Tibial artery (tissue), 4 donors: ENCODE measurements around the gene TSHZ2.

Experiments
- DNase-seq, 2 donors: peaks; one replicate each; pipeline ENCODE4 v3.0.0-alpha.2; 2019
- H3K27ac ChIP-seq, 2 donors: fragments of 200-600 bp; sonication (generic) in 1 of 2; 1 replicate in 1 of 2; 2 replicates in 1 of 2; pipeline ENCODE4 v1.5.1; 2018 to 2019; ENCODE audit warnings: mild to moderate bottlenecking in 1 of 2
- H3K27me3 ChIP-seq, 2 donors: fragments of 200-600 bp; sonication (generic) in 1 of 2; one replicate each; pipeline versions ENCODE4 v1.5.1 to v1.6.0; 2016 to 2019
- H3K36me3 ChIP-seq, 3 donors: fragments of 200-600 bp; sonication (generic) in 2 of 3; one replicate each; pipeline ENCODE4 v1.5.1; 2016 to 2019; ENCODE audit warnings: mild to moderate bottlenecking in 2 of 3
- H3K4me1 ChIP-seq, 4 donors: fragments of 200-600 bp; sonication (generic) in 2 of 4; 1 replicate in 3 of 4; 2 replicates in 1 of 4; pipeline ENCODE4 v1.5.1; 2016 to 2019
- H3K4me3 ChIP-seq, 2 donors: fragments of 200-600 bp; sonication (generic) in 1 of 2; 1 replicate in 1 of 2; 2 replicates in 1 of 2; pipeline ENCODE4 v1.5.1; 2018 to 2019; ENCODE audit warnings: mild to moderate bottlenecking in 2 of 2
- H3K9me3 ChIP-seq, 3 donors: fragments of 200-600 bp; sonication (generic) in 1 of 3; one replicate each; pipeline ENCODE4 v1.5.1; 2016 to 2019
- CTCF ChIP-seq, 2 experiments: fragments of 200-600 bp in 1 of 2; fragments of 450-650 bp in 1 of 2; IDR thresholded peaks; one replicate each; pipeline ENCODE4 v1.5.1; 2017 to 2019; ENCODE audit warnings: antibody characterized with exemption in 2 of 2, mild to moderate bottlenecking in 1 of 2, moderate library complexity in 1 of 2
- intact Hi-C: fragments of 100-400 bp; cut with DNase I; formaldehyde crosslinking; loops from one replicate; pipeline ENCODE4 v1.15.0; 2023; ENCODE audit warnings: low total_unique reads

The TSHZ2 gene

GRCh38 chr20:53448426-53448825 is 476.3 kb downstream of the TSHZ2 start:
- intact Hi-C loops: no loop called here
- no peak for TF ChIP-seq CTCF (IDR thresholded peaks at IDR 0.05)
- Histone ChIP-seq H3K9me3 (peaks cover 0 to 10% (median 0%) of the 10 kb centered on the region in 3 donors), H3K4me1 (no peaks in the 10 kb centered on the region), H3K27ac (no peak overlapping the region), H3K27me3 (no peaks in the 10 kb centered on the region), H3K36me3 (no peaks in the 10 kb centered on the region), H3K4me3 (no peak overlapping the region)
- no peak for DNase-seq

GRCh38 chr20:53448875-53449274 is 476.7 kb downstream of the TSHZ2 start:
- no peak overlapping the region for H3K4me3 ChIP-seq
- no peak for TF ChIP-seq CTCF (IDR thresholded peaks at IDR 0.05)
- H3K36me3 ChIP-seq: no peaks in the 10 kb centered on the region
- H3K27me3 ChIP-seq: no peaks in the 10 kb centered on the region
- DNase-seq: no peak
- intact Hi-C loops: no loop called here
- H3K4me1 ChIP-seq: no peaks in the 10 kb centered on the region
- peaks cover 0 to 10% (median 0%) of the 10 kb centered on the region in 3 donors for H3K9me3 ChIP-seq
- no peak overlapping the region for H3K27ac ChIP-seq

GRCh38 chr20:53453076-53453475 is 480.9 kb downstream of the TSHZ2 start:
- no peaks in the 10 kb centered on the region for H3K36me3 ChIP-seq
- peaks cover 0 to 10% (median 0%) of the 10 kb centered on the region in 3 donors for H3K9me3 ChIP-seq
- DNase-seq: no peak
- H3K27me3 ChIP-seq: no peaks in the 10 kb centered on the region
- no peak for TF ChIP-seq CTCF (IDR thresholded peaks at IDR 0.05)
- H3K4me3 ChIP-seq: no peak overlapping the region
- no peaks in the 10 kb centered on the region for H3K4me1 ChIP-seq
- intact Hi-C loops: no loop called here
- H3K27ac ChIP-seq: no peak overlapping the region

- no peak for TF ChIP-seq CTCF (IDR thresholded peaks at IDR 0.05)
- no peak for DNase-seq
- Histone ChIP-seq H3K4me1 (no peaks in the 10 kb centered on the region), H3K9me3 (peaks cover 0 to under 1% (median 0%) of the 10 kb centered on the region in 3 donors), H3K36me3 (no peaks in the 10 kb centered on the region), H3K4me3 (no peak overlapping the region), H3K27ac (no peak overlapping the region), H3K27me3 (no peaks in the 10 kb centered on the region)
- intact Hi-C loops: no loop called here
Observed at GRCh38 chr20:53454675-53455276, 482.6 kb downstream of the TSHZ2 start.

GRCh38 chr20:53463101-53463972 is 491.2 kb downstream of the TSHZ2 start:
- Histone ChIP-seq H3K4me1 (no peaks in the 10 kb centered on the region), H3K9me3 (no peaks in the 10 kb centered on the region), H3K27ac (no peak overlapping the region), H3K4me3 (no peak overlapping the region), H3K36me3 (no peaks in the 10 kb centered on the region), H3K27me3 (no peaks in the 10 kb centered on the region)
- no peak for TF ChIP-seq CTCF (IDR thresholded peaks at IDR 0.05)
- no peak for DNase-seq
- intact Hi-C loops: no loop called here
